HG03442 (cell line): Measurements from ENCODE around the gene QKI.

Source experiments
- ATAC-seq: cut with Tn5 transposase; IDR thresholded peaks from one replicate; pipeline ENCODE4 v1.9.1; 2021; ENCODE audit warnings: mild to moderate bottlenecking, moderate library complexity; ENCODE audit not compliant: unreplicated experiment

The QKI gene

GRCh38 chr6:163390770-163391169, 23.7 kb upstream of the QKI start:
- ATAC-seq = no peak

GRCh38 chr6:163391985-163392384, 22.5 kb upstream of the QKI start:
- ATAC-seq = no peak

GRCh38 chr6:163392533-163392932, 22.0 kb upstream of the QKI start:
- no peak for ATAC-seq

GRCh38 chr6:163393923-163394322, 20.6 kb upstream of the QKI start:
- no peak for ATAC-seq

- no peak for ATAC-seq
Measured at GRCh38 chr6:163394659-163395058, 19.9 kb upstream of the QKI start.

DNA sequence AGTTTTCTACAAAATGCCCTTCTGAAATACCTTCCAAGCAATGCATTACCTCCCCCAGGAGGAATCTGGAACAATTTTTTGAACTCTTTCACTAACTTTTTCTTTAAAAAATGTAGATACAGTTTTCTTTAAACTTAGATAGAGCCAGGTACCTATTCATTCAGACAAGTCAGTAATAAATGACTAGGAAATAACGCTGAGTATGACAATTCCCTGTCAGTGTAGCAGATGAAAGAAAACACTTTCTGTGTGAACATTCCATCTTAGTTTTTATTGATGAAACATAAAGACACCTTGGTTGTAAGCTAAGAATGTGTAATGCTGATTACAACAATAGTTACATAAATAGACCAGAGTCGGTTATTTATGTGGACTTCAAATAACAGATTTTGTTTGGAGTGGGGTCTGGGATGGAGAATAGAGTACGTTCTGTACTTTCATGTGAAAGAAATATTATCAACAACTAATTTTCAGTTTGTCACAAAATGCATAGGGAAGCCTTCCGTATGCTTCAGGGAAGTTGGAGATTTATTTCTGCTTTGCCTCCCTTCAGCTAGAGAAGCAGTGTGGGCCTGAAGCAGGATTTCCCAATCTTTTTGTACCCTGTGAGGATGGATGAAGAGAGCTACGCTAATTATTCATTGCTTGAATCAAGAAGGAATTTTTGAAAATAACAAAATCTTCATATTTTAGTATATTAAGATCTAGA, 19.2 kb upstream of the QKI start:
- ATAC-seq = no peak

DNA sequence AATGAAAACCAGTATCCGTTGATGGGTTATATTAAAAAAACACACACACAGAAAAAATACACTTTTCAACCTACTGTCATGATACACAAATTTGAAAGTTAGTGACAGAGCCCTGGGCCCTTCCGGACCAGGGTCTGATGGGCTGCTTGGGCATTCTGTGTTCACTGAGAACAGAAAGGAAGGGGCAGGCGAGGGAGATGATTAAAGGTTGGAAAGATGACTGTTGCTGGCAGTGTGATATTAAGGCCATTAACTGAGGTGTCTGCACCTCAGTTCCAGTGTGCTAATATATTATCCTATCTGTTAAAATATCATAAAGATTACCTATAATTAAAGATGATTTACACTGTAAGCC, 18.7 kb upstream of the QKI start:
- no peak for ATAC-seq

DNA sequence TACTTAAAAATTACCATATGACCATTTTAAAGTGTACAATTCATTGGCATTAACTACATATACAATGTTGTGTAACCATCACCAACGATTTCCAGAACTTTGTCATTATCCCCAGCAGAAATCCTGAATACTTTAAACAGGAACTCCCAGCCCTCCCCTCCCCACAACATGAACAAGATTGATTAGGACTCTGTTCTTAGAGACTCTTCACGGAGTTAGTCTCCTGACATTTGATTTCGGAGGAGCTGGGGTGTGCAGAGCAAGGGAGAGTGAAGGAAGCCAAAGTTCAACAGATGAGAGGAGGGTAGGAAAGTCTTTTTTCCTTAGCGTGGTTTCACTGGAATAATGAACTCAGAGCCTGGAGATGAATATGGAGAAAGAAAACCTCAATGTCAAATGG, 17.2 kb upstream of the QKI start:
- ATAC-seq = no peak

DNA sequence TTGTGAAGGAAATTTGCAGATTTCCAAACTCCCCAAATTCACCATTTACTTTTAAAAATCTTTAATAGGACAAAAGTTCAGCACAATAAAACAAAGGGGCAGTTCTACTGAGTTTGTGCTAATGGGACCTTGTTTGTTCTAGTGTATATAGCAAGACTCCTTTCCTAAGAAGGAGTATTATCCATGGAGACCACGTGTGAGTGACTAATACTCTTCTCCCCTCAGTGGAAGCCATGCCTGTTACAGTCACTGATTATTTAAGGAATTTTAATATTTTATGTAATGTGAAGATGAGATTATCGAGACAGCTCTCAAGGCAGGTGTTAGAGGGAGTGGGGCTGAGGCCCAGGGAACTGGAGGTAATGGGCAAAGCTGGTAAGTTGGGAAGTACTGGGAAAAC, 16.4 kb upstream of the QKI start:
- no peak for ATAC-seq

DNA sequence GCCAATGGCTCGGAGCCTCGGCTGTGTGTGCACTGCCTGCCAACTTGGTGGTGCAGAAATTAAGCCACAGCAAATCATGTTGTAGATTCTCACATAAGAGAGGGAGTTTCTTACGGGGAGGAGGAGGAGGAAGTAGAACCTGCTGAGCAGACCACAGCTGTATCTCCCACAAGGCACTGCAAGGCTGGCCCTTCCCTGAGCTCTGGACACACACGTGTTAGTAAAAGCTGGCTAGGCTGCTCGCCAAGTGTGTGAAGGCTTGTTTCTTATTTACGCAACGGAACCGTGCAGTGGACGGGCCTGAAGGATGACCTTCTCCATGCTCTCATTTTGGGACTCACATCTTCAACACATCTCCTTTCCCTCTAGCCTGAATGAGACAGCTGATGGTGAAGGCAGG, 15.7 kb upstream of the QKI start:
- peak; percentile 64 for ATAC-seq

GRCh38 chr6:163400509-163400908, 14.0 kb upstream of the QKI start:
- ATAC-seq = no peak

- no peak for ATAC-seq
Measured at GRCh38 chr6:163401039-163401885, 13.3 kb upstream of the QKI start.

DNA sequence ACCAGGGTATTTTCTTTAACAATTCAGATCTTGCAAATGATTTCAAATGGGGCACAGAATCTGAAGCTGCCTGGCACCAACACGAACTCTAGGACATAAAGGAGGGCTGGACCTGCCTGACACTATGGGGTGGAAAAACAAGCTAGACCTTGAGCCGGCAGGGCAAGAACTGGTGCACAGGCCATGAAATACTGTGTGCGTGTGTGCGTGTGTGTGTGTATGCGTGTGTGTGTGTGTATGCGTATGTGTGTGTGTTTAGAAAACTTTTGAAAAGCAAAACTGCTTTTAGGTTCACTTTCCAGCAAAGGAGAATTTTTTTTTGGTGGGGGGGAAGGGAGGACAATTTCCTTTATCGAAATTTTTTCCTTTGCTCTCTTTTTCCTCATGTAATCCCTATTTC, 11.9 kb upstream of the QKI start:
- no peak for ATAC-seq

DNA sequence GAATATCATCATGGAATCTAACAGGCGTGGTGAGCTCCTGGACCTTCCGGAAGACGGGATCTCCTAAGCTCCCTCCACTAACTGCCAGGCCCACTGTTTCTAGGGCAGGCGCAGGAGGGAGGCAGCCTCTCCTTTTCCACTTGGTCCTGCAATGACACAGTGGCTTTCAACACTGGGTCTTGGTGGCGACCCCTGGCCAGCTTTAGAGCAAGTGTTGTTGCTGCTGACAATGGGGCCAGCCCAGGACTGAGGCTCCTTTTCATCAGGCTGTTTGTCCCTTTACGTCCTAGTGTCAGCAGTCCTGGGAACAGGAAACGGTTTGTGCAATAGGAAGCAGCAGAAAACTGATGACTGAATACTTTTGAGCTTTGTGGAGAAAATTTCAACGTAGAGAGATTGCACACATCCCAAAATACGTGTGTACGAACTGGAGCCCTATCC, 9.7 kb upstream of the QKI start:
- ATAC-seq = no peak

GRCh38 chr6:163405412-163406309, 8.9 kb upstream of the QKI start:
- peak; percentile 85 for ATAC-seq

- ATAC-seq = no peak
Measured at GRCh38 chr6:163406366-163406765, 8.2 kb upstream of the QKI start.

GRCh38 chr6:163406830-163407229, 7.7 kb upstream of the QKI start:
- ATAC-seq = no peak

DNA sequence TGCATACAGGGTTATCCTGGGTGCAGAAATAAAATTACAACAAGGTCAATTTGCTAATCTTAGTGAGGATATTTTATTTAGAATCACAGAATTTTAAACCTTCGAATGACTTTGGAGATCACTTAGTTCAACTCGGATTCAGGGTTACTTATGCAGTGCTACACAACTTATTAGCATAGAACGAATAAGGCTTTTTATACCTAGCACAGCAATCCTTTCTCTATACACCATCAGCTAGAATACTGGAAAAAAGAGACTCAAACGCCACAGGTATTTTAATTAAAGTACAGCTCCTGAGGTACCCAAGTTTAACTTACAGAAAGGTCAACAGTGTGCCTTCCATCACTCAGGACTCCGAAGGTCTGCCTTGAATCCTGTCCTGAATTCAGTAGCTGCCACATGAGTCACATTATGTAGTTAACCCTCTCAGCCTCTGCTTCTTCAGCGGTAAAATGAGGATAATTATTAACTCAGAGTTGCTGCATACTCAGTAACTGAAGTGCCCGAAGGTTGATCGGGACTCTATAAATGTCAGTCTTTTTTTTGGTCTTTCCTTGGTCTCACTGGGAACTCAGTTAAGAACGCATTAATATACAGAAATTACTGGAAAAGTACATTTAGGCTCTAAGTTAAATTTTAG, 6.0 kb upstream of the QKI start:
- ATAC-seq = no peak

DNA sequence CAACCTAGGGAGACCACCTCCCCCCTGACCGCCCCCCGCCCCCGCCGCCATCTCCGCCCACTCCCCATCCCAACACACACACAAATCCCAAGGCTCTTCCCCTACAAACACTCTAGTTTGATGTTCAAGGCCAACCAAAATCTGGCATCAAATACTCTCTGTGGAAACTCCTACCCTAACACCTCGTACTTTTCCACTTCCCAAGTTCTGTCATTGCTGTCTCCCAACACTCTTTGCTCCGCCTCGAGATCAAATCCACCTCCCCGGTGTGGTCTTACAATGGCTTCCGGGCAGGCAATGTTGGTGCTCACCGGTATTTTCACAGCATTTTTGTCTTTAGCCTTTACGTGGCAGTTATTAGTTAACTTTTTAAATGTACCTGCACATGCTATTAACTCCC, 4.8 kb upstream of the QKI start:
- no peak for ATAC-seq

DNA sequence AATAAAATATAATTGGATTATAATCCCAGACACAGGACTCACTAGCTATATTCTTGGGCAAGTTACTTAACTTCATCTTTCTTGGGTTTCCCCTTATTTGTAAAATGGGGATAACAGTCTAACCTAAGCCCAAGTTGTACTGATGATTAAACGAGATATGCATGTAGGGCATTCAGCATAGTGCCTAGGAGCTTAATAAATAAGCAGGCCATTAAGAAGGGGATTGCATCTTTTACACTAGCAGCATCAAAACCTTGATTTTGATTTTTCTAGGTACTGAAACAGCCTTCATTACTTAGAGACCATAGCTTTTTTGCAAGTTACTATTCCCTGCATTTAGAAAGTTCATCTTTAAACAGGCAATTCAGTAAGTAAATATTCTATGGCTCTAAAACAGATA, 2.2 kb upstream of the QKI start:
- no peak for ATAC-seq

GRCh38 chr6:163412801-163413344, 1.6 kb upstream of the QKI start:
- ATAC-seq = no peak
